Mucosa of rectum (tissue), 2 donors: ENCODE results near the gene MAP3K9.

Experiments used
- H3K27ac ChIP-seq, 2 donors: one replicate each; pipeline ENCODE4 v1.7.0; 2013; ENCODE audit warnings: inconsistent platforms in 2 of 2, low read depth in 2 of 2, low read length in 2 of 2
- H3K27me3 ChIP-seq, 2 donors: one replicate each; pipeline ENCODE4 v1.7.0; 2013; ENCODE audit warnings: low read length in 2 of 2; ENCODE audit not compliant: control insufficient read depth in 2 of 2, insufficient read depth in 2 of 2
- H3K36me3 ChIP-seq, 2 donors: one replicate each; pipeline ENCODE4 v1.7.0; 2013; ENCODE audit warnings: low read length in 2 of 2; ENCODE audit not compliant: control insufficient read depth in 2 of 2, insufficient read depth in 2 of 2
- H3K4me1 ChIP-seq, 2 donors: one replicate each; pipeline ENCODE4 v1.7.0; 2013; ENCODE audit warnings: low read length in 2 of 2, mild to moderate bottlenecking in 1 of 2; ENCODE audit not compliant: control insufficient read depth in 2 of 2, insufficient read depth in 2 of 2
- H3K4me3 ChIP-seq, 2 donors: one replicate each; pipeline ENCODE4 v1.7.0; 2013; ENCODE audit warnings: low read length in 2 of 2
- H3K9ac ChIP-seq, 2 donors: one replicate each; pipeline ENCODE4 v1.7.0; 2013; ENCODE audit warnings: low read length in 2 of 2, low read depth in 1 of 2, mild to moderate bottlenecking in 1 of 2
- H3K9me3 ChIP-seq, 2 donors: one replicate each; pipeline ENCODE4 v1.7.0; 2013; ENCODE audit warnings: low read length in 2 of 2; ENCODE audit not compliant: control insufficient read depth in 2 of 2
- donor health status: healthy.
- donor health status: Normal muscosa, but diverticular disease.

MAP3K9 gene

GRCh38 chr14:70804556-70805162 is 4.7 kb downstream of the MAP3K9 start:
- Histone ChIP-seq H3K4me3 (no peak overlapping the region), H3K27ac (no peak overlapping the region), H3K27me3 (no peaks in the 10 kb centered on the region), H3K36me3 (peaks cover 4 to 8% of the 10 kb centered on the region in 2 donors), H3K4me1 (peaks cover 4 to 5% of the 10 kb centered on the region in 2 donors), H3K9ac (no peak overlapping the region), H3K9me3 (no peaks in the 10 kb centered on the region)

- peaks cover 4 to 5% of the 10 kb centered on the region in 2 donors for H3K4me1 ChIP-seq
- H3K9me3 ChIP-seq = no peaks in the 10 kb centered on the region
- H3K4me3 ChIP-seq = no peak overlapping the region
- no peaks in the 10 kb centered on the region for H3K27me3 ChIP-seq
- H3K27ac ChIP-seq = no peak overlapping the region
- H3K36me3 ChIP-seq = peaks cover 4 to 9% of the 10 kb centered on the region in 2 donors
- H3K9ac ChIP-seq = no peak overlapping the region
Measured at GRCh38 chr14:70803321-70804310, 5.7 kb downstream of the MAP3K9 start.

GRCh38 chr14:70802379-70802778 is 6.9 kb downstream of the MAP3K9 start:
- Histone ChIP-seq H3K9me3 (no peaks in the 10 kb centered on the region), H3K27ac (no peak overlapping the region), H3K27me3 (no peaks in the 10 kb centered on the region), H3K4me3 (no peak overlapping the region), H3K36me3 (peaks cover 4 to 9% of the 10 kb centered on the region in 2 donors), H3K4me1 (no peaks in the 10 kb centered on the region), H3K9ac (no peak overlapping the region)

GRCh38 chr14:70801836-70802235 is 7.5 kb downstream of the MAP3K9 start:
- Histone ChIP-seq H3K27ac (no peak overlapping the region), H3K36me3 (peaks cover 4 to 9% of the 10 kb centered on the region in 2 donors), H3K9ac (no peak overlapping the region), H3K9me3 (no peaks in the 10 kb centered on the region), H3K4me3 (no peak overlapping the region), H3K27me3 (no peaks in the 10 kb centered on the region), H3K4me1 (no peaks in the 10 kb centered on the region)

DNA sequence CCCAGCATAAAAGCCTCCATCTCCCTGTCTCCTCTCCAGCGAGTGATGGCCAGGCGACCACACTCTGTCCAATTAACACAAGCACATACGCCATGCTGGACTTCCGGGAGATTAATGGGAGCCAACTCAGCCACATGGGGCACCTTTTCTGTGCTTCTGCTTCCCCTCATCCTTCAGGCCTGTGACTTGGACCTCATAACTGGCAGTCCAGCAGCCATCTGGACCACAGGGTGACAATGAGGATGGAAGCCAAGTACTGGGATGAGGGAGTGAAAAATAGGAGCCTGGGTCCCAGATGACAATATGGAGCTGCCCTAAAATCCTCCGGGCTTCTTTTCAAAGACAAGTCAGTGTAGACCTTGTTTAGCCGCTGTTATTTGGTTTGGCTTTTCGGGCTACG is 12.8 kb downstream of the MAP3K9 start:
- Histone ChIP-seq H3K9ac (no peak overlapping the region), H3K27me3 (no peaks in the 10 kb centered on the region), H3K4me3 (no peak overlapping the region), H3K4me1 (no peaks in the 10 kb centered on the region), H3K27ac (no peak overlapping the region), H3K36me3 (peaks cover 7 to 9% of the 10 kb centered on the region in 2 donors), H3K9me3 (no peaks in the 10 kb centered on the region)

GRCh38 chr14:70794294-70794693 is 15.0 kb downstream of the MAP3K9 start:
- Histone ChIP-seq H3K36me3 (peaks cover 0 to 3% of the 10 kb centered on the region in 2 donors), H3K27me3 (no peaks in the 10 kb centered on the region), H3K9me3 (no peaks in the 10 kb centered on the region), H3K4me1 (no peaks in the 10 kb centered on the region), H3K4me3 (no peak overlapping the region), H3K9ac (no peak overlapping the region), H3K27ac (no peak overlapping the region)

DNA sequence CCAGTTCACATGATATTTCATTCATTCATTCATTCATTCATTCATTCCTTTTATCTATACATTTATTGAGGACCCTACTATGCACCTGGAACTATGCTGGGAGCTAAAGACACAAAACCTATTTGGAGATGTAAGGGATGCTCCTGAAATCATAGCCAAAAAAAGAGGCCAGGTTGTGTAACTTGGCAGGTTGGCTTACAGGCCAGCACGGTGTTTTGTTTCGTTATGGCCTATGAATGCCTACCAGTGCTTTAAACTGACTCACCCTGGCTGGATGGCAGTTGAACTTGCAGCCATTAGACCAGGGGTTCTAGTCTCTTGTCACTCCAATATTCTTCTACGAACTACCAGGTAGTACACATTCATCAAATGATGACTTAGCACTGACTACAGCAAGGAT is 15.7 kb downstream of the MAP3K9 start:
- H3K27ac ChIP-seq = no peak overlapping the region
- no peak overlapping the region for H3K9ac ChIP-seq
- H3K36me3 ChIP-seq = peaks cover 0 to 3% of the 10 kb centered on the region in 2 donors
- no peaks in the 10 kb centered on the region for H3K27me3 ChIP-seq
- peaks cover 0 to 2% of the 10 kb centered on the region in 2 donors for H3K4me1 ChIP-seq
- H3K4me3 ChIP-seq = no peak overlapping the region
- H3K9me3 ChIP-seq = no peaks in the 10 kb centered on the region

GRCh38 chr14:70792939-70793338 is 16.4 kb downstream of the MAP3K9 start:
- Histone ChIP-seq H3K9me3 (no peaks in the 10 kb centered on the region), H3K27ac (no peak overlapping the region), H3K4me3 (no peak overlapping the region), H3K9ac (no peak overlapping the region), H3K36me3 (peaks cover 0 to 3% of the 10 kb centered on the region in 2 donors), H3K4me1 (peaks cover 0 to 2% of the 10 kb centered on the region in 2 donors), H3K27me3 (no peaks in the 10 kb centered on the region)

GRCh38 chr14:70791971-70792370 is 17.3 kb downstream of the MAP3K9 start:
- H3K4me1 ChIP-seq = peaks cover 0 to 2% of the 10 kb centered on the region in 2 donors
- H3K9ac ChIP-seq = no peak overlapping the region
- H3K36me3 ChIP-seq = peaks cover 0 to 3% of the 10 kb centered on the region in 2 donors
- H3K9me3 ChIP-seq = no peaks in the 10 kb centered on the region
- no peaks in the 10 kb centered on the region for H3K27me3 ChIP-seq
- no peak overlapping the region for H3K4me3 ChIP-seq
- no peak overlapping the region for H3K27ac ChIP-seq

GRCh38 chr14:70789961-70790360 is 19.4 kb downstream of the MAP3K9 start:
- Histone ChIP-seq H3K4me1 (peaks cover 0 to 2% of the 10 kb centered on the region in 2 donors), H3K9me3 (no peaks in the 10 kb centered on the region), H3K27me3 (no peaks in the 10 kb centered on the region), H3K36me3 (peaks cover 0 to 3% of the 10 kb centered on the region in 2 donors), H3K27ac (no peak overlapping the region), H3K9ac (no peak overlapping the region), H3K4me3 (no peak overlapping the region)
